Fibroblast of villous mesenchyme (primary cell): Measurements from ENCODE around the gene MYPN. TPM values are rescaled to one million over a fixed set of nuclear protein-coding genes. Genes with fewer than 3 reads are reported as not detected.
"Not testable (repeated sequence)": the region's sequence is repeated elsewhere in the genome, so short reads cannot be mapped to it uniquely, and the experiment has no call there.

Experiments used
- DNase-seq: peaks from one replicate; pipeline ENCODE4 v3.0.0-alpha.2; 2010; ENCODE audit warnings: low read depth
- H3K4me3 ChIP-seq: 2 replicates; pipeline ENCODE4 v1.5.1; 2011; ENCODE audit warnings: low read depth, mild to moderate bottlenecking, low read length
- CTCF ChIP-seq: IDR thresholded peaks from 2 replicates; pipeline ENCODE4 v1.5.1; 2012; ENCODE audit warnings: low read depth, mild to moderate bottlenecking, low read length; ENCODE audit not compliant: insufficient read depth
- total RNA-seq: library from RNA; depleted of rRNA; stranded (reverse); fragments of >200 nt; gene quantifications from 2 replicates; pipeline ENCODE4 v1.2.3, GENCODE V29; 2012

The MYPN gene
- total RNA-seq, 1 donor, result 18.6 TPM

- TF ChIP-seq CTCF, result no peak
- peak within 1 kb of the TSS; percentile 96 for H3K4me3 ChIP-seq
- peak; percentile 96 for DNase-seq
Measured at GRCh38 chr10:68074775-68075549, 34.3 kb upstream of the MYPN start, which contains the start of gene HERC4. TSS of gene HERC4 (minus strand) at chr10:68075283. CDS start at chr10:68073108, 2,175 bp downstream.

GRCh38 chr10:68075550-68076004 lies 33.7 kb upstream of the MYPN start:
- H3K4me3 ChIP-seq, result peak overlapping the region; percentile 8
- TF ChIP-seq CTCF, result no peak
- no peak for DNase-seq

GRCh38 chr10:68076081-68076480 lies 33.2 kb upstream of the MYPN start:
- not testable (repeated sequence) for DNase-seq, H3K4me3 ChIP-seq

GRCh38 chr10:68077026-68077425 lies 32.3 kb upstream of the MYPN start:
- no peak for DNase-seq
- no peak for TF ChIP-seq CTCF
- H3K4me3 ChIP-seq, result no peak overlapping the region

GRCh38 chr10:68079434-68079833 lies 29.9 kb upstream of the MYPN start:
- TF ChIP-seq CTCF, result no peak
- DNase-seq, result no peak
- no peak overlapping the region for H3K4me3 ChIP-seq

GRCh38 chr10:68080853-68081431 lies 28.3 kb upstream of the MYPN start:
- no peak for DNase-seq
- no peak for TF ChIP-seq CTCF
- no peak overlapping the region for H3K4me3 ChIP-seq

- no peak for DNase-seq
- TF ChIP-seq CTCF, result no peak
- H3K4me3 ChIP-seq, result no peak overlapping the region
Measured at GRCh38 chr10:68081916-68082315, 27.4 kb upstream of the MYPN start.
